ENCODE data around the gene FAM237A. TPM values are rescaled to one million over a fixed set of nuclear protein-coding genes. Genes with fewer than 3 reads are reported as not detected.

The FAM237A gene
- total and polyA plus RNA-seq, 12 donors, result not detected

DNA sequence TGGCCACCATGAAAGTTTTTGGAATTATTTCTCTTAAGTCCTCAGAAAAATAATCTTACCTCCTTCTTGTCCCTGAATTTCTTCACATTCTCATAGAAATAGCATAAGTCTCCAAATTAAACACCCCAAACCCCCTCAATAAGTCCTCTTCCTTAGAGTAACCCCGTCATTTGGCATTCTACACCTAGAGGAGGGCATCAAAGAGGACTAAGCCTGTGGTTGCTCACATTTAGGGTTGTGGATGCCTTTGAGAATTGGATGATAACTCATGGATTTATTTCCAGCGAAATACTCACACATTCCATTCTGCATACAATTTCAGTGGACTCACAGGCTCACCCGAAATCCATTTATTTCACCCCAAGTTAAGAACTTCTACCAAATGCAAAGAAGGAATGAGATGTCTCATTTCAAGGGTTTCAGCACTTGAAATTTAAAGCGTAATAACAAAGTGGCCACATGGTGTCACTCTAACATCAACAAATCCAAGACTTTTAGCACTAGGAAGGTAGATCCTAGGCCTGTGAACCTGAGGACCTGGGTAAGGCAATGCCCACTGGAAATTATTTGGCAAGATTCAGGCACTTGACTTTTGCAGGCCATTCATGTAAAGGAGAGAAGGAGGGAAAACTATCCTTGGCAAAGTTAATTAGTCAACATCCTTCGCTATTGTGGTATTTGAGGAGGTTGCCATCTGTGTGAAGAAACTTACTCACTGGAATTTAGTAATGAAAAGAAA is 51.3 kb downstream of the FAM237A start:
- Histone ChIP-seq H3K27ac (no peak overlapping the region), H3K27me3 (no peaks in the 10 kb centered on the region), H3K4me1 (replicated peaks in 1 of 2) (no peaks in the 10 kb centered on the region), H3K9me3 (replicated peaks in 1 of 3) (no peaks in the 10 kb centered on the region), H3K36me3 (replicated peaks in 1 of 2) (no peaks in the 10 kb centered on the region), H3K4me3 (no peak overlapping the region)
- 31 to 34% (median 32%) methylated on average over 5 of the region's 5 CpGs for WGBS, 4 donors
- intact Hi-C loops (cut with DNase I), result loop anchor here (5.0 to 10.0 kb wide), 2 partner anchors 291 to 784 kb away; no protein-coding TSS in a partner anchor
- peak in 5 of 7 donors; percentile 20 to 41 (median 31) for DNase-seq
- peak; percentile 51 to 74 (median 66) for TF ChIP-seq CTCF (IDR thresholded peaks at IDR 0.05)
- no peak for TF ChIP-seq POLR2A (IDR thresholded peaks at IDR 0.05)

DNA sequence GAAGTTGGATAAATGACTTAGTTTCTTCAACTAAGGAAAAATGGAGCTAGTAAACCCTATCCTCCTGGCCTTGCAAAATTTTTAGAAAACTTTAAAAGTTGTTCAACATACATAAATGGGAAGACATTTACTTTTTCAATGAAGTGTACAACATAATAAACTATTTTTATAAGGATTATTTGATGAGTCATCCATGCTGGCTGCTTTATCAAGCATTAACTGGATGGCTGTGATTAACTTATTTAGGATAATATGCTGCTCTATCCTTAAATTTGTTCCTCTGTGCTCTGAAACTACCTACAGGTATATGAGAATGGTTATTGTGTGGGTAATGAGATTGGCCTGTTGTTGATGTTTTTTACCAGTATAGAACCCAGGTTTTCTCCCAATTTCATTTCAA is 54.6 kb downstream of the FAM237A start:
- Histone ChIP-seq H3K4me3 (no peak overlapping the region), H3K36me3 (replicated peaks in 1 of 2) (no peaks in the 10 kb centered on the region), H3K4me1 (replicated peaks in 1 of 2) (no peaks in the 10 kb centered on the region), H3K9me3 (replicated peaks in 1 of 3) (no peaks in the 10 kb centered on the region), H3K27ac (no peak overlapping the region), H3K27me3 (no peaks in the 10 kb centered on the region)
- intact Hi-C loops (cut with DNase I), result loop anchor here (5.0 to 10.0 kb wide), 2 partner anchors 85 to 288 kb away; no protein-coding TSS in a partner anchor
- TF ChIP-seq POLR2A (IDR thresholded peaks at IDR 0.05) (no peak), CTCF (IDR thresholded peaks at IDR 0.05) (no peak)
- DNase-seq, result no peak

- 71 to 90% (median 84%) methylated on average over 3 of the region's 3 CpGs for WGBS, 4 donors
- Histone ChIP-seq H3K9me3 (replicated peaks in 1 of 3) (no peaks in the 10 kb centered on the region), H3K36me3 (replicated peaks in 1 of 2) (no peaks in the 10 kb centered on the region), H3K4me1 (replicated peaks in 1 of 2) (no peaks in the 10 kb centered on the region), H3K27ac (no peak overlapping the region), H3K27me3 (no peaks in the 10 kb centered on the region), H3K4me3 (no peak overlapping the region)
- DNase-seq, result no peak
- TF ChIP-seq POLR2A (IDR thresholded peaks at IDR 0.05) (no peak), CTCF (IDR thresholded peaks at IDR 0.05) (no peak)
- intact Hi-C loops (cut with DNase I), result loop anchor here (5.0 to 10.0 kb wide), 2 partner anchors 83 to 286 kb away; no protein-coding TSS in a partner anchor
These were observed 56.5 kb downstream of the FAM237A start for GRCh38 chr2:206698811-206699210.

Other genes starting within 250 kb of the FAM237A start
- gene ADAM23, start 199.0 kb upstream of the FAM237A start, total RNA-seq, result 10 to 100 TPM in 4 of 9 donors, 1 to 10 TPM in 5; 4.5 to 33.9 (median 5.6) TPM
- 1 to 10 TPM; 6.4 to 8.0 (median 7.1) TPM for gene ADAM23, start 199.0 kb upstream of the FAM237A start, polyA plus RNA-seq
- gene DYTN, start 75.9 kb downstream of the FAM237A start, total RNA-seq, result not detected
- gene DYTN, start 75.9 kb downstream of the FAM237A start, polyA plus RNA-seq, result not detected
- 1 to 10 TPM in 8 of 9 donors, under 1 TPM in 1; 0.88 to 3.7 (median 2.4) TPM for gene MDH1B, start 122.8 kb downstream of the FAM237A start, total RNA-seq
- 1 to 10 TPM; 1.5 to 6.9 (median 3.1) TPM for gene MDH1B, start 122.8 kb downstream of the FAM237A start, polyA plus RNA-seq
- gene FASTKD2, start 123.1 kb downstream of the FAM237A start, total RNA-seq, result 10 to 100 TPM; 15.1 to 63.8 (median 27.9) TPM
- gene FASTKD2, start 123.1 kb downstream of the FAM237A start, polyA plus RNA-seq, result 10 to 100 TPM in 2 of 3 donors, 1 to 10 TPM in 1; 8.4 to 59.8 (median 10.2) TPM

Data from adrenal gland (tissue), 12 donors.